WTC11 (cell line): Measurements from ENCODE around the gene TNIP2.

ENCODE experiments used
- CREM ChIP-seq: sonication (generic); formaldehyde crosslinking; IDR thresholded peaks from 2 replicates; pipeline ENCODE4 v1.8.1; 2022; ENCODE audit warnings: mild to moderate bottlenecking, missing genetic modification reagents, moderate library complexity
- PREB ChIP-seq: sonication (generic); formaldehyde crosslinking; IDR thresholded peaks from 2 replicates; pipeline ENCODE4 v1.8.1; 2022; ENCODE audit warnings: mild to moderate bottlenecking, missing genetic modification reagents, moderate library complexity, borderline replicate concordance
- TF ChIP-seq, protein P1 (sequence below): fragments of 200-600 bp; IDR thresholded peaks from 2 replicates; pipeline ENCODE4 v1.8.0; 2022; ENCODE audit warnings: antibody characterized with exemption

- TF ChIP-seq, protein P1, sequence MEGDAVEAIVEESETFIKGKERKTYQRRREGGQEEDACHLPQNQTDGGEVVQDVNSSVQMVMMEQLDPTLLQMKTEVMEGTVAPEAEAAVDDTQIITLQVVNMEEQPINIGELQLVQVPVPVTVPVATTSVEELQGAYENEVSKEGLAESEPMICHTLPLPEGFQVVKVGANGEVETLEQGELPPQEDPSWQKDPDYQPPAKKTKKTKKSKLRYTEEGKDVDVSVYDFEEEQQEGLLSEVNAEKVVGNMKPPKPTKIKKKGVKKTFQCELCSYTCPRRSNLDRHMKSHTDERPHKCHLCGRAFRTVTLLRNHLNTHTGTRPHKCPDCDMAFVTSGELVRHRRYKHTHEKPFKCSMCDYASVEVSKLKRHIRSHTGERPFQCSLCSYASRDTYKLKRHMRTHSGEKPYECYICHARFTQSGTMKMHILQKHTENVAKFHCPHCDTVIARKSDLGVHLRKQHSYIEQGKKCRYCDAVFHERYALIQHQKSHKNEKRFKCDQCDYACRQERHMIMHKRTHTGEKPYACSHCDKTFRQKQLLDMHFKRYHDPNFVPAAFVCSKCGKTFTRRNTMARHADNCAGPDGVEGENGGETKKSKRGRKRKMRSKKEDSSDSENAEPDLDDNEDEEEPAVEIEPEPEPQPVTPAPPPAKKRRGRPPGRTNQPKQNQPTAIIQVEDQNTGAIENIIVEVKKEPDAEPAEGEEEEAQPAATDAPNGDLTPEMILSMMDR, result no peak
- no peak for TF ChIP-seq PREB (CRISPR knock-in tag)
- no peak for TF ChIP-seq CREM
Observed at GRCh38 chr4:2733844-2734574, 22.1 kb downstream of the TNIP2 start.
